Activated CD4-positive, CD25-positive, alpha-beta regulatory T cell treated with anti-CD3 and anti-CD28 coated beads, Interleukin-2, amount 50 U/mL, for 72 hours (primary cell): ENCODE measurements around the gene MYRIP.

Source experiments
- DNase-seq: peaks from one replicate; pipeline ENCODE4 v3.0.0; 2021

Gene MYRIP

GRCh38 chr3:40200692-40201316 lies 391.4 kb downstream of the MYRIP start:
- no peak for DNase-seq

GRCh38 chr3:40201770-40202169 lies 392.4 kb downstream of the MYRIP start:
- DNase-seq: no peak

- no peak for DNase-seq
Observed at GRCh38 chr3:40206522-40206921, 397.1 kb downstream of the MYRIP start.

DNA sequence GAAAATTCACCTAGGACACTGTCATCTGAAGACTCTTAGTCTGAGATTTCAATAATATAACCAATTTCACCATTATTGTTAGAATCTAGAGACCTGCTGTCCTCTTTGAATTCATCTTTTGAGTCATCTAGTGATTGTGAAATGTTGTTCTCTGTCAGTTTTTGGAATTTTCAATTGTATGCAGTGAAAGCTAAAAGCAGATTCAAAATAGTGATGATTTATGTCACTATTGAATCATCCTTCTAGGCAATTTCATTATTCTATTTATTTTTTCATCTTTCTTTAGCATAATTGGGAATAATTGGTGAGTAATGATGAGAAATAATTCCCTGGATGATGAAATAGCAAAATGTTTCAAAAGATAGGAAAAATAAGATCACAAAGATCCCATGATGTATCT lies 398.4 kb downstream of the MYRIP start:
- no peak for DNase-seq

DNA sequence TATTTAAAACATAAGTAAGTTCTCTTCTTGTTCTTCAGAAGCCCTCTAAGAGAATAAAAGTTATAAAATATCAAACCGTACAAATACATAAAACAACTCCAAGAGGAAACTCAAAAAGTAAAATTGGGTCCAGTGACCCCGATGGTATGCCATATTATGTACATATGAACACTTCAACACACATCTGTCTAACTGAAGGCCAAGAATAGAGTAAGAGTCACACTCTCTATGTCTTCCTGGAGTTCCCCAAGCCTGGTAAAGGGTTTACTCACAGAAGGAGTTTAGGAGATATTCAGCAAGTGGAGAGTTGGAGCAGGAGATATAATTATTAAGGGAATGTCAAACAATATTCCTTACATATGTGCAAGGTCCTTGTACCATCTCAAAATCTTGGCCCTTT lies 398.8 kb downstream of the MYRIP start:
- DNase-seq: no peak

DNA sequence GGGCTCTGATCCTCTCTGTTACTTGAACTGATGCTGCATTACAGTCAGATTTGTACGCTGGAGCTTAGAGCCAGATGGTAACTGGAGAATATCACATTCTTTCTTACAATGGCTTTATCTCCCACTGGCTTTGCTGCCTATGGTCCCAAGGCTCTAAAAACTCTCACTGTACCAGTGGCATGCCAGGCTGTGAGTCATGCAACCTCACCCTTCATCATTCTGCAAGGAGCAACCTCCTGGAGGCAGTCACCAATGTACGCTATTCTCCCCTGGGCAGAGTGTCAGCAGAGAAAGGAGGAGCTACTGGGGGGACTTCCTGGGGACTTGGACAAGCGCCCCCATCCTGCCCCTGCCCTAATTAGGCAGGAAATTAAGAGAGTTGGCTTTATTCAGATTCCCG lies 402.2 kb downstream of the MYRIP start:
- no peak for DNase-seq

- no peak for DNase-seq
Observed at GRCh38 chr3:40213556-40213955, 404.1 kb downstream of the MYRIP start.

- no peak for DNase-seq
Observed at GRCh38 chr3:40215015-40215414, 405.6 kb downstream of the MYRIP start.

DNA sequence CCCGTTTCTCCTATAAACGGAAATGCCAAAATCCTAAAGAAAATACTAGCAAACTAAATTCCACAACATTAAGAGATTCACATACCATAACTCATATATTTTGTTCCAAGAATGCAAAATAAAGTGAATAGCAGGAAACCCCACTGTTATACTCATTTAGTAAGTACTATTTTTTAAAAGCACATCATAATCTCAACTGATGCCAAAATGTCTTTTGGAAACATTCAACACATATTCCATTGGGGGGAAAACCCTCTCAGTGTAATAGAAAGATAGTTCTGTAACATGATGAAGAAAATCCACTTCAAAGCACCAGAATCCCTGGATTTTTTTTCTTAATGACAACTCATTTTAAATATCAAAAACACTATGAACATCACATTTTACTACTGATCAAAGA lies 407.1 kb downstream of the MYRIP start:
- DNase-seq: no peak

GRCh38 chr3:40223856-40224255 lies 414.4 kb downstream of the MYRIP start:
- no peak for DNase-seq

DNA sequence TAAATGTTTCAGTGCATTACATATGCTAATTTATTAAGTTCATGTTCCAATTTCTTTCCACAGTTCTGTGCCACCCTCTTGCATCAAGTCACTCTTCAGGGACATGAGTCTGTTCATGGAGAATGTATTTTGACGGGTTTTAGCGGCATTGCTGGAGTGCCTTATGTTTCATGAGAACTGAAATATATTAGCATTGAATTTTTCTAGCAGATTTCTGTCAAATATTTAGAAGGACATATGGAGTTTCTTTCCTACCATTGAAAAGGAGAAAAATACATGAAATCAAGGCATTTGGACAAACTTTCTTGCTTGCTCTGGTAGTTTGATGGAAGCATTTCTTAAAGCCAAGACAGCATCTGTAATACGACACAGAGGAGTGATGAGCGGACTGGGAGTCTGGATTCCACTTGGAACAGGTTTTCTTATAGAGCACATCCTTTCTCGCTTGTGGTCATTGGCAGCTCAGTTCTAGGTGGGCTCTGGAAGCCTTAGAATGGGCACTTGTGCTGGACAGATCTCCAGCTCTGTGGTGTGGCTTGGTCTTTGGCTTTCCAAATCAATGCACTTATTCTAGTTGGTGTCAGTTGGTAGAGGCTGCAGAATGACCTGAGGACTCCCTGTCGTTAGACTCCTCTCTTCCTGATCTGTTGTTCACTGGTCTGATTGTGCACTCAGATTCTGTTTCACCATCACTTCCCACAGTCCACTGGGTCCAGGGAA lies 415.5 kb downstream of the MYRIP start:
- no peak for DNase-seq

DNA sequence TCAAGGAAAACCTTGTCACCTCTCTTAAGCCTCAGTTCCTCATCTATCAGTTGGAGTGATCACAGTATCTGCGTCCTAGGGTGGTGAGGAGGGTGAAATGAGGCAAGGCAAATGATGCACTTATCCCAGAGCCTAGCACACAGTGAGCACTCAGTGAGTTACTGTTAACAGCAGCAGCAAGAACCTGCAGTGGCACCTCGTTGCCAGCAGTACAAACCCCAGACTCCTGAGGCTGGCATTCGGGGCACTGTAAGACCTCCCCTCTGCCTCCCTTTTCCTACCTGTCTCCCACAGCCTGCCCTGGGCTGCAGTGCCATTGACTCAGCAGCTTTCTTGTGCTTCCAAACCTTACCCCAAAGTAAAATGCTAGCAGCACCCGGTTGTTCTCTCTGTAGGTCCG lies 417.2 kb downstream of the MYRIP start:
- no peak for DNase-seq

- no peak for DNase-seq
Observed at GRCh38 chr3:40228792-40229350, 419.5 kb downstream of the MYRIP start.

DNA sequence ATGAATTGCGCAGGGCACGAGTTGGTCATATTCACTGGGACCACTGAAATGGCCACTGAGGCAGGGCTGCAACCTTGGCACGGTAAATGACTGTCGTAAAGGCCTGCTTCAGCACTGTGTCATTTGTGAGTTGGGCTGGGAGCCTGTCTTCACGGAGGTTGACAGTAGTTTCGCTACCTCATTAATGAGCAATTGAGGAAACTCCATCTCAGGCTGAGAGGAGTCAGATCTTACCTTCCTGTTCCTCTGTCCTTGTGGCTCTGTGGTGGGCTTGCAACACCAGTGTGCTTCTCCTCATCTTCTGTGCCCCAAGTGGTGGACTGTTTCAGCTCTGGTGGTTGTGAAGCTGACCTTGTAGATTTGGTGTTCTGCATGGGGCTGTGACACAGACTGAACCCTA lies 420.0 kb downstream of the MYRIP start:
- DNase-seq: no peak

GRCh38 chr3:40229963-40230362 lies 420.6 kb downstream of the MYRIP start:
- no peak for DNase-seq

GRCh38 chr3:40230382-40230781 lies 421.0 kb downstream of the MYRIP start:
- no peak for DNase-seq

DNA sequence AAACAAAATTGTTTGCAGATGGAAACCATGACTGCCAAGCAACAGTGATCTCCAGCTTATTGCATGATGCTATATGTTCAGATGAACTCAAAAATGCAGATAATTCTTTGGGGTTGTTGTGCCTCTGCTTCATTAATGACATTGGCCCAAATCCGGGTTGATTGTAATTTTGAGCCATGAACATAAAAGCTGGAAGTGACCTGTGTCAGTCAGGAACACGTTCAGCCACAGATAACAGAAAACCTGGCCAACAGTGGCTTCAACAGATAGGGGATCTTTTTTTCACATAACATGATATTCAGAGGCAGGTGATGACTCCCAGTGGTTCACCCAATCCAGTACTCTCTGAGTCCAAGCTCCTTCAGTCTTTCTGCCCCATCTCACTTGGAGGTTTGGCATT lies 423.2 kb downstream of the MYRIP start:
- DNase-seq: no peak

- no peak for DNase-seq
Observed at GRCh38 chr3:40237159-40237558, 427.8 kb downstream of the MYRIP start.

- DNase-seq: no peak
Observed at GRCh38 chr3:40237889-40238571, 428.6 kb downstream of the MYRIP start.

GRCh38 chr3:40240921-40241320 lies 431.5 kb downstream of the MYRIP start:
- no peak for DNase-seq

DNA sequence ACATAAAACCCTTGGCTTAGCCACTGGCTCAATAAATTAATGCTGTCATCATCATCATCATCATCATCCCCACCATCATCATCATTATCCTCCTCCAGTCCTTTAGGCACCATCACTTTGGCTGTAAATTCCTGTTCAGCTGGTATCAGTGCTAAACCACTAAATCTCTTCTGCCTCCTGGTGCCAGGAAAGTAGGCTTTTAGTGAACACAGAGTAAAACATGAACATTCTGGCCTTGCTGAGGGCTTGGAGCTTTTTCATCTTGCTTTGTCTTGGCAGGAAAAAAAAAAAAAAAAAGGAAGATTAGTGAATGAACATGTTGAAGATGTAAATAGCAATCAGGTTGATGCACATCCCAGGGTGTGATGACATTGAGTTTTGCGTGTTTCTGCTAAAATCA lies 432.8 kb downstream of the MYRIP start:
- no peak for DNase-seq

- DNase-seq: no peak
Observed at GRCh38 chr3:40242638-40243037, 433.2 kb downstream of the MYRIP start.

GRCh38 chr3:40243056-40243455 lies 433.6 kb downstream of the MYRIP start:
- DNase-seq: no peak
